UCSD-AML1 (cell line): ENCODE data around the gene SLC5A9.

Source experiments
- DNase-seq: peaks from one replicate; lab custom pipeline; 2025; ENCODE audit not compliant: unreplicated experiment; lab: John Stamatoyannopoulos, UW

The SLC5A9 gene

GRCh38 chr1:48222501-48223242 lies at the start of gene SLC5A9:
Gene SLC5A9 (plus strand): TSS chr1:48222716. CDS start chr1:48222737, 21 bp downstream.
- no peak for DNase-seq

GRCh38 chr1:48175116-48175515 lies 47.4 kb upstream of the SLC5A9 start:
- DNase-seq: no peak

- peak; percentile 17 for DNase-seq
Measured at GRCh38 chr1:48177257-48177656, 45.3 kb upstream of the SLC5A9 start.

- DNase-seq: no peak
Measured at GRCh38 chr1:48181669-48182367, 40.7 kb upstream of the SLC5A9 start.

- DNase-seq: no peak
Measured at GRCh38 chr1:48182439-48182838, 40.1 kb upstream of the SLC5A9 start.

GRCh38 chr1:48186306-48186839 lies 36.1 kb upstream of the SLC5A9 start:
- DNase-seq: no peak

GRCh38 chr1:48187969-48188563 lies 34.5 kb upstream of the SLC5A9 start:
- no peak for DNase-seq

GRCh38 chr1:48190881-48191280 lies 31.6 kb upstream of the SLC5A9 start:
- DNase-seq: no peak

- no peak for DNase-seq
Measured at GRCh38 chr1:48194801-48195200, 27.7 kb upstream of the SLC5A9 start.

GRCh38 chr1:48196237-48196636 lies 26.3 kb upstream of the SLC5A9 start:
- peak; percentile 28 for DNase-seq

- no peak for DNase-seq
Measured at GRCh38 chr1:48198970-48199369, 23.5 kb upstream of the SLC5A9 start.

GRCh38 chr1:48200166-48200900 lies 22.2 kb upstream of the SLC5A9 start:
- DNase-seq: no peak

GRCh38 chr1:48202030-48202752 lies 20.3 kb upstream of the SLC5A9 start:
- peak; percentile 44 for DNase-seq

- no peak for DNase-seq
Measured at GRCh38 chr1:48203287-48203900, 19.1 kb upstream of the SLC5A9 start.

- DNase-seq: no peak
Measured at GRCh38 chr1:48205522-48205921, 17.0 kb upstream of the SLC5A9 start.

- no peak for DNase-seq
Measured at GRCh38 chr1:48206371-48206770, 16.1 kb upstream of the SLC5A9 start.

- DNase-seq: no peak
Measured at GRCh38 chr1:48207131-48207530, 15.4 kb upstream of the SLC5A9 start.

- DNase-seq: no peak
Measured at GRCh38 chr1:48207536-48208075, 14.9 kb upstream of the SLC5A9 start.

GRCh38 chr1:48208251-48208650 lies 14.3 kb upstream of the SLC5A9 start:
- DNase-seq: no peak

GRCh38 chr1:48208652-48209051 lies 13.9 kb upstream of the SLC5A9 start:
- no peak for DNase-seq
